HepG2 (cell line): ENCODE results near the gene FGFR3. TPM values are rescaled to one million over a fixed set of nuclear protein-coding genes. Genes with fewer than 3 reads are reported as not detected.
A peak's percentile ranks its signal among the peaks of the same experiment; 100 is the strongest.

Source experiments
- FOXO4 ChIP-seq: sonication (generic); formaldehyde crosslinking; conservative IDR thresholded peaks from 2 replicates; pipeline ENCODE4 v1.8.1; 2023; ENCODE audit warnings: missing genetic modification reagents
- GATA4 ChIP-seq: sonication (generic); IDR thresholded peaks from 2 replicates; pipeline ENCODE4 v1.6.1; 2016; ENCODE audit warnings: antibody characterized with exemption, low read depth, borderline replicate concordance
- GPBP1L1 ChIP-seq: sonication (generic); formaldehyde crosslinking; IDR thresholded peaks from 2 replicates; pipeline ENCODE4 v1.5.0; 2020; ENCODE audit warnings: mild to moderate bottlenecking, missing genetic modification reagents
- GRHL1 ChIP-seq: sonication (generic); formaldehyde crosslinking; conservative IDR thresholded peaks from 2 replicates; pipeline ENCODE4 v1.8.0; 2022; ENCODE audit warnings: missing genetic modification reagents
- HNF1B ChIP-seq: sonication (generic); formaldehyde crosslinking; IDR thresholded peaks from 2 replicates; pipeline ENCODE4 v1.5.1; 2020; ENCODE audit warnings: mild to moderate bottlenecking, moderate library complexity, missing genetic modification reagents
- MYC ChIP-seq: sonication (generic); formaldehyde crosslinking; IDR thresholded peaks from 2 replicates; pipeline ENCODE4 v1.9.0; 2021; ENCODE audit warnings: missing genetic modification reagents, borderline replicate concordance
- TFAP4 ChIP-seq: sonication (generic); IDR thresholded peaks from 2 replicates; pipeline ENCODE4 v1.6.1; 2016; ENCODE audit warnings: low read depth, borderline replicate concordance
- ZBTB38 ChIP-seq: sonication (generic); formaldehyde crosslinking; IDR thresholded peaks from 2 replicates; pipeline ENCODE4 v1.5.1; 2020; ENCODE audit warnings: mild to moderate bottlenecking, missing genetic modification reagents
- ZBTB4 ChIP-seq: sonication (generic); formaldehyde crosslinking; IDR thresholded peaks from 2 replicates; pipeline ENCODE4 v1.4.0; 2020; ENCODE audit warnings: missing genetic modification reagents, mild to moderate bottlenecking, borderline replicate concordance
- ZNF256 ChIP-seq: sonication (generic); formaldehyde crosslinking; conservative IDR thresholded peaks from 2 replicates; pipeline ENCODE4 v1.4.0; 2020; ENCODE audit warnings: missing genetic modification reagents
- ZNF275 ChIP-seq: sonication (generic); formaldehyde crosslinking; IDR thresholded peaks from 2 replicates; pipeline ENCODE4 v1.8.0; 2022; ENCODE audit warnings: missing genetic modification reagents, mild to moderate bottlenecking, inconsistent platforms, borderline replicate concordance
- ZNF501 ChIP-seq: sonication (generic); formaldehyde crosslinking; IDR thresholded peaks from 2 replicates; pipeline ENCODE4 v1.5.1; 2020; ENCODE audit warnings: mild to moderate bottlenecking, moderate library complexity, missing genetic modification reagents
- ZNF883 ChIP-seq: sonication (generic); formaldehyde crosslinking; IDR thresholded peaks from 2 replicates; pipeline ENCODE4 v1.5.1; 2020; ENCODE audit warnings: mild to moderate bottlenecking, missing genetic modification reagents; ENCODE audit errors: not compliant biosample characterization
- ZSCAN9 ChIP-seq: IDR thresholded peaks from 2 replicates; pipeline ENCODE4 v1.6.1; 2016; ENCODE audit warnings: borderline replicate concordance
- polyA plus RNA-seq, 8 experiments: library from polyadenylated mRNA; depleted of rRNA in 3 of 8; stranded (reverse) in 7 of 8; unstranded in 1 of 8; fragments of >200 nt; fragmentation: Illumina TruSeq in 4 of 8; extraction: Trizol in 4 of 8; gene quantifications; 2 replicates each; pipeline versions ENCODE4 v1.2.1 to v1.2.3, GENCODE V29; 2011 to 2016; ENCODE audit warnings: low read depth in 4 of 8, missing spikeins in 1 of 8, mixed read lengths in 1 of 8; ENCODE audit not compliant: insufficient read depth in 1 of 8
- total RNA-seq, 5 experiments: library from RNA; depleted of rRNA; stranded (reverse); fragments of >200 nt; fragmentation: Illumina TruSeq; extraction: Trizol; gene quantifications; 2 replicates each; pipeline ENCODE4 v1.2.3, GENCODE V29; 2016; ENCODE audit warnings: low read depth in 1 of 5

FGFR3 gene
- total and polyA plus RNA-seq, 2 of the 13 experiments (the other 11 are each of a cell fraction or from before 2014, with no cell fraction given), result 103 to 109 TPM

- TF ChIP-seq FOXO4 (CRISPR knock-in tag) (no peak), GRHL1 (CRISPR knock-in tag) (no peak), MYC (peak; percentile 3), HNF1B (peak; percentile 66; the same call in 1 of the 2 replicates), GATA4 (no peak), ZNF501 (peak; percentile 47; the same call in 1 of the 2 replicates), ZSCAN9 (CRISPR knock-in tag) (no peak), TFAP4 (peak; percentile 84; the same call in 1 of the 2 replicates), ZNF883 (CRISPR knock-in tag) (no peak), ZBTB38 (CRISPR knock-in tag) (peak; percentile 41; the same call in 1 of the 2 replicates), ZNF275 (CRISPR knock-in tag) (0 out of 2 replicates have a peak, but pooled peaks have one; percentile 24), GPBP1L1 (CRISPR knock-in tag) (no peak), ZNF256 (CRISPR knock-in tag) (0 out of 2 replicates have a peak, but pooled peaks have one; percentile 53), ZBTB4 (peak; percentile 90; the same call in 1 of the 2 replicates)
Measured at GRCh38 chr4:1775731-1776500, 17.2 kb upstream of the FGFR3 start (continued).
